Measurements from ENCODE around the gene USH2A.

The USH2A gene

GRCh38 chr1:215863796-215864195, 559.5 kb downstream of the USH2A start:
- DNase-seq (ENCODE audit: low spot score): no peak

- no peak for DNase-seq (ENCODE audit: low spot score)
These were observed 562.4 kb downstream of the USH2A start for GRCh38 chr1:215860833-215861232.

- DNase-seq (ENCODE audit: low spot score): no peak
These were observed 565.9 kb downstream of the USH2A start for GRCh38 chr1:215857317-215857716.

- no peak for DNase-seq (ENCODE audit: low spot score)
These were observed 577.9 kb downstream of the USH2A start for GRCh38 chr1:215845234-215845891.

- DNase-seq (ENCODE audit: low spot score): no peak
These were observed 578.5 kb downstream of the USH2A start for GRCh38 chr1:215844777-215845176.

- DNase-seq (ENCODE audit: low spot score): no peak
These were observed 579.0 kb downstream of the USH2A start for GRCh38 chr1:215844266-215844665.

GRCh38 chr1:215842905-215843304, 580.3 kb downstream of the USH2A start:
- no peak for DNase-seq (ENCODE audit: low spot score)

GRCh38 chr1:215835951-215836350, 587.3 kb downstream of the USH2A start:
- no peak for DNase-seq (ENCODE audit: low spot score)

- no peak for DNase-seq (ENCODE audit: low spot score)
These were observed 589.1 kb downstream of the USH2A start for GRCh38 chr1:215833941-215834729.

- no peak for DNase-seq (ENCODE audit: low spot score)
These were observed 592.9 kb downstream of the USH2A start for GRCh38 chr1:215830226-215830810.

- no peak for DNase-seq (ENCODE audit: low spot score)
These were observed 598.2 kb downstream of the USH2A start for GRCh38 chr1:215825056-215825455.

- DNase-seq (ENCODE audit: low spot score): no peak
These were observed 599.0 kb downstream of the USH2A start for GRCh38 chr1:215824245-215824644.

GRCh38 chr1:215819114-215819513, 604.1 kb downstream of the USH2A start:
- no peak for DNase-seq (ENCODE audit: low spot score)

- DNase-seq (ENCODE audit: low spot score): no peak
These were observed 615.3 kb downstream of the USH2A start for GRCh38 chr1:215807911-215808436.

- no peak for DNase-seq (ENCODE audit: low spot score)
These were observed 616.0 kb downstream of the USH2A start for GRCh38 chr1:215807218-215807617.

GRCh38 chr1:215797859-215798258, 625.4 kb downstream of the USH2A start:
- no peak for DNase-seq (ENCODE audit: low spot score)

- no peak for DNase-seq (ENCODE audit: low spot score)
These were observed 629.1 kb downstream of the USH2A start for GRCh38 chr1:215794156-215794555.

- peak; percentile 37 for DNase-seq (ENCODE audit: low spot score)
These were observed 630.1 kb downstream of the USH2A start for GRCh38 chr1:215793180-215793579.

- no peak for DNase-seq (ENCODE audit: low spot score)
These were observed 630.8 kb downstream of the USH2A start for GRCh38 chr1:215792446-215792845.

GRCh38 chr1:215789981-215790380, 633.3 kb downstream of the USH2A start:
- no peak for DNase-seq (ENCODE audit: low spot score)

GRCh38 chr1:215786997-215787396, 636.3 kb downstream of the USH2A start:
- DNase-seq (ENCODE audit: low spot score): no peak

GRCh38 chr1:215780641-215781040, 642.6 kb downstream of the USH2A start:
- no peak for DNase-seq (ENCODE audit: low spot score)

GRCh38 chr1:215780139-215780538, 643.1 kb downstream of the USH2A start:
- DNase-seq (ENCODE audit: low spot score): no peak

Measured in D341Med (cell line).